Gastroesophageal sphincter (tissue), 3 donors: Measurements from ENCODE around the gene SETBP1.

ENCODE experiments used
- EP300 ChIP-seq: sonication (generic); formaldehyde crosslinking; IDR thresholded peaks from one replicate; pipeline ENCODE4 v1.6.1; 2017; ENCODE audit warnings: antibody characterized with exemption, mild to moderate bottlenecking
- TF ChIP-seq, protein P1 (sequence below), 4 experiments: fragments of 200-600 bp in 2 of 4; fragments of 450-650 bp in 2 of 4; sonication (generic) in 1 of 4; IDR thresholded peaks; one replicate each; pipeline ENCODE4 v1.5.1; 2017 to 2019; ENCODE audit warnings: antibody characterized with exemption in 4 of 4, mild to moderate bottlenecking in 2 of 4, moderate library complexity in 2 of 4

GRCh38 chr18:44961288-44961995, 280.8 kb downstream of the SETBP1 start:
- TF ChIP-seq, protein P1, sequence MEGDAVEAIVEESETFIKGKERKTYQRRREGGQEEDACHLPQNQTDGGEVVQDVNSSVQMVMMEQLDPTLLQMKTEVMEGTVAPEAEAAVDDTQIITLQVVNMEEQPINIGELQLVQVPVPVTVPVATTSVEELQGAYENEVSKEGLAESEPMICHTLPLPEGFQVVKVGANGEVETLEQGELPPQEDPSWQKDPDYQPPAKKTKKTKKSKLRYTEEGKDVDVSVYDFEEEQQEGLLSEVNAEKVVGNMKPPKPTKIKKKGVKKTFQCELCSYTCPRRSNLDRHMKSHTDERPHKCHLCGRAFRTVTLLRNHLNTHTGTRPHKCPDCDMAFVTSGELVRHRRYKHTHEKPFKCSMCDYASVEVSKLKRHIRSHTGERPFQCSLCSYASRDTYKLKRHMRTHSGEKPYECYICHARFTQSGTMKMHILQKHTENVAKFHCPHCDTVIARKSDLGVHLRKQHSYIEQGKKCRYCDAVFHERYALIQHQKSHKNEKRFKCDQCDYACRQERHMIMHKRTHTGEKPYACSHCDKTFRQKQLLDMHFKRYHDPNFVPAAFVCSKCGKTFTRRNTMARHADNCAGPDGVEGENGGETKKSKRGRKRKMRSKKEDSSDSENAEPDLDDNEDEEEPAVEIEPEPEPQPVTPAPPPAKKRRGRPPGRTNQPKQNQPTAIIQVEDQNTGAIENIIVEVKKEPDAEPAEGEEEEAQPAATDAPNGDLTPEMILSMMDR (IDR thresholded peaks at IDR 0.05): no peak
- no peak for TF ChIP-seq EP300
